Measurements from ENCODE around the gene LEF1. TPM values are rescaled to one million over a fixed set of nuclear protein-coding genes. Genes with fewer than 3 reads are reported as not detected.

Gene LEF1
- total and polyA plus RNA-seq, 8 donors = 0.81 to 11.0 (median 3.0) TPM; not detected in 2

DNA sequence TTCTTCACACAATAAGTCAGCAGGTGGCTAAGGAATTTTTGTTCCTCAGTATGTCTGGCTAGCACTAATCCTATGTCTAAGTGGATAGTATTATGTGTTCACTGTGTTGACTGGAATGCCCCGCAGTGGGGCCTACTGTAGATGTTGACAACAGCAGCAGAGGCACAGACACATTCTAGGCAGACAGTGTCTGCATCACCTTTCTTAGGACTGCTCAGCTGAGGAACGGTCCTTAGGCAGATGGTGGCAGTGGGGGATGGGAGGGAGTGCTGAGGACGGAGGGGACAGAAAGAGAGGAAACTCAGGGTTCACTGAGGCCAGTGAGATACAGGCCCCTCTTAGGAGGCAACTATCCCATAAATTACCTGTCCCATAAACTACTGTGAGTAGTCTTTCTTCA lies 44.6 kb upstream of the LEF1 start:
- no peak for TF ChIP-seq EP300 (IDR thresholded peaks at IDR 0.05)
- TF ChIP-seq, protein P1, sequence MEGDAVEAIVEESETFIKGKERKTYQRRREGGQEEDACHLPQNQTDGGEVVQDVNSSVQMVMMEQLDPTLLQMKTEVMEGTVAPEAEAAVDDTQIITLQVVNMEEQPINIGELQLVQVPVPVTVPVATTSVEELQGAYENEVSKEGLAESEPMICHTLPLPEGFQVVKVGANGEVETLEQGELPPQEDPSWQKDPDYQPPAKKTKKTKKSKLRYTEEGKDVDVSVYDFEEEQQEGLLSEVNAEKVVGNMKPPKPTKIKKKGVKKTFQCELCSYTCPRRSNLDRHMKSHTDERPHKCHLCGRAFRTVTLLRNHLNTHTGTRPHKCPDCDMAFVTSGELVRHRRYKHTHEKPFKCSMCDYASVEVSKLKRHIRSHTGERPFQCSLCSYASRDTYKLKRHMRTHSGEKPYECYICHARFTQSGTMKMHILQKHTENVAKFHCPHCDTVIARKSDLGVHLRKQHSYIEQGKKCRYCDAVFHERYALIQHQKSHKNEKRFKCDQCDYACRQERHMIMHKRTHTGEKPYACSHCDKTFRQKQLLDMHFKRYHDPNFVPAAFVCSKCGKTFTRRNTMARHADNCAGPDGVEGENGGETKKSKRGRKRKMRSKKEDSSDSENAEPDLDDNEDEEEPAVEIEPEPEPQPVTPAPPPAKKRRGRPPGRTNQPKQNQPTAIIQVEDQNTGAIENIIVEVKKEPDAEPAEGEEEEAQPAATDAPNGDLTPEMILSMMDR (IDR thresholded peaks at IDR 0.05) = no peak
- no peak for TF ChIP-seq POLR2A (IDR thresholded peaks at IDR 0.05)
- no peak for TF ChIP-seq POLR2AphosphoS5 (IDR thresholded peaks at IDR 0.05)
- H3K9me3 ChIP-seq = no peaks in the 10 kb centered on the region
- H3K4me1 ChIP-seq = no peaks in the 10 kb centered on the region
- H3K36me3 ChIP-seq = no peaks in the 10 kb centered on the region
- intact Hi-C loops (cut with DNase I; ENCODE audit: low total_unique reads) = no loop called here
- no peaks in the 10 kb centered on the region for H3K27me3 ChIP-seq
- DNase-seq = no peak
- WGBS, 5 donors = 53 to 68% (median 67%) methylated on average over 3 of the region's 3 CpGs
- no peak overlapping the region for H3K27ac ChIP-seq
- H3K4me3 ChIP-seq = no peak overlapping the region

DNA sequence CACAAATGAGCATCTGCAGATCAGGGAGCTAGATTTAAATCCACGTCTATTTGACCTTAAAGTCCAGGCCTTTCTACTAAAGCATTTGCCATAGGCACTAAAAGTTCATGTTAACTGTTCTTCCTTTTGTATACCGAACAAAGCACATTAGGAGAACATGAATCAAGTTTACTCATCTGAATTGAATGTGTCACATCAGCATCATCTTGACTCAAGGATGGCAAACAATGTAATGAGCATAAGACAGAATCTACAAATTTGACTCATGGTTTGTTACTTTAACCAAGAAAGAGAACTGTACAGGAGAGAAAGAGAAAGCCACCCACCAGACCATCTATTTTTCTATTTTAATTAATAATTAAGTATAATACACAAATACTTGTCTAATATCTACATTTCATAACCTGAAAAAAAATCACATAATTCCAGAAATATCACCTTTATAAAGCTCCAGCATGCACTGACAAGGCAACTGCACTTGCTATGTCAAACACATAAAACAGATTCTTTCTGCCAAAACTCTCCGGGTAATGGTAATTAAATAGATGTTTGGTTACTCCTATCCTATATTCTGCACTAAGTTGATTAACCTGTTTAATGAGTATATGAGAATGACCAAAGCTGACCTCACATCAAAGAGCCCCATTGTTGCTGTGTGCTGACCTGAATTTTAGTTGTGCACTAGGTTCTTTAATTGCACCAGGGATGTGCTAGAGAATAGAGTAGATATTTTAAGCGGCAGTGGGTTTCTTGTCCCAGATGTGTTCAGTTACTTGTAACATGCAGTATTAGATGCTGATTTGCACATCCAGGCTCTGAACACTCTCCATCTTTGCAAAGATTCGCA lies 42.5 kb upstream of the LEF1 start:
- Histone ChIP-seq H3K4me1 (no peaks in the 10 kb centered on the region), H3K36me3 (no peaks in the 10 kb centered on the region), H3K27ac (no peak overlapping the region), H3K27me3 (no peaks in the 10 kb centered on the region), H3K4me3 (no peak overlapping the region), H3K9me3 (no peaks in the 10 kb centered on the region)
- WGBS, 5 donors = 71 to 85% (median 80%) methylated on average over 5 of the region's 5 CpGs
- intact Hi-C loops (cut with DNase I; ENCODE audit: low total_unique reads) = no loop called here
- TF ChIP-seq, protein P1 (IDR thresholded peaks at IDR 0.05) = no peak
- DNase-seq = no peak

DNA sequence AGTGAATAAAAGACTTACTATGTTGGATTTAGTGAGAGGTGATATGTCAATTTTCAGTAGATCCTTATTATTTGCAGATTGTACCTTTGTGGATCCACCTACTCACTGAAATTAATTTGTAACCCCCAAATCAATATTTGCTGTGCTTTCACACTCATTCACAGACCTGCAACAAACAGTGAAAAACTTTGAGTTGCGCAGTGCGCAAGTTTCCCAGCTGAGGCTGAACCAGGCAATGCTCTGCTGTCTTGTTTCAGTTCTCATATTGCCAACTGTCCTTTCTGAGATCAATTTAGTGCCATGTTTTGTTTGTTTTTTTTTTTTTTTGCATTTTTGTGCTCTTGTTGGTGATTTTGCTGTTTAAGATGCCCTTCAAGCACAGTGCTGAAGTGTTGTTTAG lies 40.8 kb upstream of the LEF1 start:
- Histone ChIP-seq H3K4me3 (no peak overlapping the region), H3K4me1 (no peaks in the 10 kb centered on the region), H3K27ac (no peak overlapping the region), H3K27me3 (no peaks in the 10 kb centered on the region), H3K36me3 (no peaks in the 10 kb centered on the region), H3K9me3 (no peaks in the 10 kb centered on the region)
- intact Hi-C loops (cut with DNase I; ENCODE audit: low total_unique reads) = no loop called here
- TF ChIP-seq EP300 (IDR thresholded peaks at IDR 0.05) = no peak
- TF ChIP-seq POLR2AphosphoS5 (IDR thresholded peaks at IDR 0.05) = no peak
- TF ChIP-seq, protein P1 (IDR thresholded peaks at IDR 0.05) = no peak
- no peak for TF ChIP-seq POLR2A (IDR thresholded peaks at IDR 0.05)
- no peak for DNase-seq
- WGBS, 5 donors = 80 to 96% (median 89%) methylated on average over 2 of the region's 2 CpGs

DNA sequence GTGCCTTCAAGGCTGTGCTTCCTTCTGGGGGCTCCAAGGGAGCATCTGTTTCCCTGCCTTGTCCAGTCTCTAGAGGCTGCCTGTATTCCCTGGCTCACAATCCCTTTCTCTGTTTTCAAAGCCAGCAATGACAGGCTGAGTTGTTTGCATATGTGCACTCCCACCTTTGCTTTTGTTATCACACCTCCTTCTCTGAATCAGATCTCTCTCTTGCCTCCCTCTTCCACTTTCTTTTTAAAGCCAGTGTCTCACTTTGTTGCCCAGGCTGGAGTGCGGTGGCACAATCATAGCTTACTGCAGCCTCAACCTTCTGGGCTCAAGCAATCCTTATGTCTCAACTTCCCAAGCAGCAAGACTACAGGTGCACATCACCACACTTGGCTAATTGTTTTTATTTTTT lies 37.1 kb upstream of the LEF1 start:
- Histone ChIP-seq H3K9me3 (no peaks in the 10 kb centered on the region), H3K4me1 (no peaks in the 10 kb centered on the region), H3K4me3 (no peak overlapping the region), H3K36me3 (no peaks in the 10 kb centered on the region), H3K27me3 (peaks cover 0 to 5% (median 0%) of the 10 kb centered on the region in 3 donors), H3K27ac (no peak overlapping the region)
- 84 to 93% (median 85%) methylated on average over 1 of the region's 1 CpG for WGBS, 5 donors
- no peak for DNase-seq
- intact Hi-C loops (cut with DNase I; ENCODE audit: low total_unique reads) = no loop called here
- TF ChIP-seq POLR2AphosphoS5 (IDR thresholded peaks at IDR 0.05) = no peak
- TF ChIP-seq EP300 (IDR thresholded peaks at IDR 0.05) = no peak
- TF ChIP-seq, protein P1 (IDR thresholded peaks at IDR 0.05) = no peak
- TF ChIP-seq POLR2A (IDR thresholded peaks at IDR 0.05) = no peak

All from stomach (tissue), 9 donors.